H1 (cell line): ENCODE results near the gene ANO6. TPM values are rescaled to one million over a fixed set of nuclear protein-coding genes. Genes with fewer than 3 reads are reported as not detected.

Experiments used
- CTCF ChIA-PET: fragments of 300-600 bp; sonication (Branson Sonifier 250); formaldehyde crosslinking; loops from one replicate; lab custom pipeline; 2021; ENCODE audit not compliant: partially characterized antibody; lab: Charles Lee
- POLR2A ChIA-PET: fragments of 300-600 bp; sonication (Branson Sonifier 250); formaldehyde crosslinking; loops from one replicate; lab custom pipeline; 2021; ENCODE audit warnings: inconsistent platforms; ENCODE audit not compliant: partially characterized antibody; lab: Charles Lee
- DNase-seq, 2 experiments: peaks; one replicate each; pipeline versions ENCODE4 v3.0.0 to v3.0.0-alpha.2; 2010 to 2022; ENCODE audit warnings: low spot score in 2 of 2, low read depth in 1 of 2, mixed read lengths in 1 of 2
- FAIRE-seq: peaks from 2 replicates; lab custom pipeline; 2011; peaks lifted over from hg19 to GRCh38; lab: Jason Lieb, UNC
- H2AFZ ChIP-seq: 2 replicates; pipeline ENCODE4 v1.8.1; 2012; ENCODE audit warnings: low read length, inconsistent platforms
- H2AK5ac ChIP-seq: 2 replicates; pipeline ENCODE4 v1.6.1; 2013; ENCODE audit warnings: low read depth, low read length
- H2BK120ac ChIP-seq: replicated peaks from 2 replicates; pipeline ENCODE3; 2013; ENCODE audit warnings: low read depth, low read length, inconsistent platforms
- H2BK12ac ChIP-seq: 2 replicates; pipeline ENCODE4 v1.6.1; 2013; ENCODE audit warnings: low read depth, low read length
- H2BK15ac ChIP-seq: 2 replicates; pipeline ENCODE4 v1.6.1; 2013; ENCODE audit warnings: low read length
- H2BK20ac ChIP-seq: 2 replicates; pipeline ENCODE4 v1.6.1; 2013; ENCODE audit warnings: low read length
- H2BK5ac ChIP-seq: 2 replicates; pipeline ENCODE4 v1.6.1; 2013; ENCODE audit warnings: low read depth, low read length
- H3K14ac ChIP-seq: 2 replicates; pipeline ENCODE4 v1.6.1; 2013; ENCODE audit warnings: inconsistent platforms; ENCODE audit not compliant: insufficient read length
- H3K18ac ChIP-seq: 2 replicates; pipeline ENCODE4 v1.6.1; 2013; ENCODE audit warnings: low read length; ENCODE audit errors: extremely low read depth
- H3K23ac ChIP-seq: 2 replicates; pipeline ENCODE4 v1.6.1; 2013; ENCODE audit warnings: inconsistent platforms; ENCODE audit not compliant: insufficient read length
- H3K23me2 ChIP-seq: 2 replicates; pipeline ENCODE4 v1.6.1; 2013; ENCODE audit warnings: low read depth, low read length
- H3K27ac ChIP-seq: 2 replicates; pipeline ENCODE4 v1.6.1; 2011; ENCODE audit warnings: low read depth, low read length, inconsistent platforms
- H3K27me3 ChIP-seq, 4 experiments: replicated peaks in 1 of 4; 1 replicate in 1 of 4; 2 replicates in 3 of 4; pipeline versions ENCODE4 v1.6.1 to v1.8.1; 2011 to 2013; ENCODE audit warnings: low read length in 3 of 4, mild to moderate bottlenecking in 3 of 4, inconsistent platforms in 2 of 4, mixed read lengths in 2 of 4, moderate library complexity in 1 of 4; ENCODE audit not compliant: control insufficient read depth in 3 of 4, insufficient read depth in 3 of 4; ENCODE audit errors: extremely low read depth in 1 of 4
- H3K36me3 ChIP-seq, 4 experiments: 2 replicates each; pipeline versions ENCODE4 v1.6.1 to v1.8.1; 2011 to 2013; ENCODE audit warnings: mild to moderate bottlenecking in 4 of 4, low read length in 3 of 4, moderate library complexity in 2 of 4, control low read depth in 1 of 4, inconsistent platforms in 1 of 4; ENCODE audit not compliant: insufficient read depth in 4 of 4, control insufficient read depth in 2 of 4
- H3K4ac ChIP-seq: replicated peaks from 2 replicates; pipeline ENCODE3; 2013; ENCODE audit warnings: low read length, low read depth, mixed read lengths, inconsistent platforms; ENCODE audit not compliant: insufficient read length
- H3K4me1 ChIP-seq, 4 experiments: replicated peaks in 1 of 4; 1 replicate in 1 of 4; 2 replicates in 3 of 4; pipeline versions ENCODE4 v1.6.1 to v1.8.1; 2011 to 2013; ENCODE audit warnings: low read length in 3 of 4, inconsistent platforms in 2 of 4, mixed read lengths in 1 of 4; ENCODE audit not compliant: insufficient read depth in 4 of 4, control insufficient read depth in 3 of 4
- H3K4me2 ChIP-seq, 2 experiments: 2 replicates each; pipeline versions ENCODE4 v1.6.1 to v1.8.1; 2011 to 2013; ENCODE audit warnings: low read depth in 2 of 2, low read length in 2 of 2, control low read depth in 1 of 2, inconsistent platforms in 1 of 2, mild to moderate bottlenecking in 1 of 2; ENCODE audit not compliant: insufficient read depth in 1 of 2
- H3K4me3 ChIP-seq, 4 experiments: fragments of 200-600, 300-600 bp in 1 of 4; sonication (generic), shearing (Covaris generic), sonication (Bioruptor Twin) in 1 of 4; 2 replicates each; pipeline versions ENCODE4 v1.5.1 to v1.8.1; 2011 to 2016; ENCODE audit warnings: low read length in 4 of 4, low read depth in 3 of 4, control low read depth in 2 of 4, inconsistent platforms in 2 of 4, mild to moderate bottlenecking in 2 of 4, mixed read lengths in 1 of 4, moderate library complexity in 1 of 4; ENCODE audit not compliant: insufficient read depth in 2 of 4; ENCODE audit errors: extremely low read depth in 1 of 4
- H3K56ac ChIP-seq: replicated peaks from 2 replicates; pipeline ENCODE3; 2013; ENCODE audit warnings: low read depth, mild to moderate bottlenecking, mixed read lengths, low read length, inconsistent platforms; ENCODE audit not compliant: insufficient read length
- H3K79me1 ChIP-seq: 2 replicates; pipeline ENCODE4 v1.6.1; 2013; ENCODE audit warnings: low read depth, low read length, control low read depth
- H3K79me2 ChIP-seq, 2 experiments: 2 replicates each; pipeline versions ENCODE4 v1.6.1 to v1.8.1; 2012 to 2013; ENCODE audit warnings: low read length in 2 of 2, mild to moderate bottlenecking in 2 of 2, inconsistent platforms in 1 of 2; ENCODE audit not compliant: insufficient read depth in 2 of 2, control insufficient read depth in 1 of 2
- H3K9ac ChIP-seq, 4 experiments: replicated peaks in 1 of 4; 1 replicate in 1 of 4; 2 replicates in 3 of 4; pipeline versions ENCODE4 v1.6.1 to v1.8.1; 2011 to 2013; ENCODE audit warnings: low read depth in 3 of 4, low read length in 3 of 4, control low read depth in 2 of 4, mild to moderate bottlenecking in 2 of 4, moderate library complexity in 2 of 4, inconsistent platforms in 1 of 4; ENCODE audit errors: extremely low read depth in 1 of 4
- H3K9me3 ChIP-seq, 2 experiments: 2 replicates each; pipeline versions ENCODE4 v1.6.1 to v1.8.1; 2012 to 2013; ENCODE audit warnings: mild to moderate bottlenecking in 2 of 2, moderate library complexity in 2 of 2, control low read depth in 1 of 2, inconsistent platforms in 1 of 2, low read depth in 1 of 2, low read length in 1 of 2, mixed read lengths in 1 of 2; ENCODE audit not compliant: insufficient read depth in 2 of 2
- H4K20me1 ChIP-seq, 2 experiments: replicated peaks in 1 of 2; 2 replicates each; pipeline versions ENCODE3 to v1.8.1; 2011 to 2013; ENCODE audit warnings: inconsistent platforms in 2 of 2, low read length in 2 of 2, mild to moderate bottlenecking in 1 of 2; ENCODE audit not compliant: insufficient read depth in 2 of 2, control insufficient read depth in 1 of 2
- H4K5ac ChIP-seq: 2 replicates; pipeline ENCODE4 v1.6.1; 2013; ENCODE audit warnings: low read length, low read depth, mixed read lengths, inconsistent platforms; ENCODE audit not compliant: insufficient read length
- H4K8ac ChIP-seq: 2 replicates; pipeline ENCODE4 v1.8.0; 2013; ENCODE audit warnings: mild to moderate bottlenecking, moderate library complexity, low read length, inconsistent platforms; ENCODE audit not compliant: insufficient read depth; ENCODE audit errors: extremely low read depth
- H4K91ac ChIP-seq: replicated peaks from 2 replicates; pipeline ENCODE3; 2013; ENCODE audit warnings: low read length, mixed read lengths, inconsistent platforms; ENCODE audit not compliant: insufficient read length
- BCL11A ChIP-seq, 2 experiments: IDR thresholded peaks; one replicate each; pipeline ENCODE4 v1.6.1; 2011; ENCODE audit warnings: low read depth in 2 of 2, low read length in 2 of 2, mild to moderate bottlenecking in 2 of 2
- BRCA1 ChIP-seq: IDR thresholded peaks from 2 replicates; pipeline ENCODE4 v1.6.1; 2012; ENCODE audit warnings: low read depth, low read length, improper control_type of control experiment
- CEBPB ChIP-seq: IDR thresholded peaks from 2 replicates; pipeline ENCODE4 v1.6.1; 2012; ENCODE audit warnings: low read depth, low read length
- EZH2 ChIP-seq: fragments of 200-600 bp; sonication (generic); IDR thresholded peaks from 2 replicates; pipeline ENCODE4 v1.7.1; 2012; ENCODE audit warnings: low read depth, mild to moderate bottlenecking, moderate library complexity, low read length, inconsistent platforms; ENCODE audit not compliant: severe bottlenecking
- SIX5 ChIP-seq: IDR thresholded peaks from 2 replicates; pipeline ENCODE4 v1.6.1; 2011; ENCODE audit warnings: mild to moderate bottlenecking, low read depth, low read length
- SP4 ChIP-seq: IDR thresholded peaks from 2 replicates; pipeline ENCODE4 v1.6.1; 2012; ENCODE audit warnings: low read length, inconsistent platforms
- TCF12 ChIP-seq: IDR thresholded peaks from 2 replicates; pipeline ENCODE4 v1.6.1; 2011; ENCODE audit warnings: low read depth, mild to moderate bottlenecking, low read length
- ZNF274 ChIP-seq: IDR thresholded peaks from 2 replicates; pipeline ENCODE4 v1.7.0; 2012; ENCODE audit warnings: low read length, borderline replicate concordance; ENCODE audit errors: extremely low read depth
- WGBS, 2 experiments: shearing (Covaris generic) in 1 of 2; methylation state at CpG; one replicate each; pipeline versions ENCODE4 v1.1.6 to v1.1.7; 2013 to 2015; ENCODE audit warnings: low lambda C conversion rate in 2 of 2, mixed read lengths in 2 of 2, inconsistent platforms in 1 of 2, low coverage in 1 of 2, missing lambda C conversion rate in 1 of 2; ENCODE audit not compliant: insufficient replicate concordance in 2 of 2, insufficient coverage in 1 of 2, insufficient read length in 1 of 2; ENCODE audit errors: extremely low coverage in 1 of 2, missing lambda C conversion rate in 1 of 2; 5-methylcytosine and 5-hydroxymethylcytosine counted together
- polyA plus RNA-seq, 7 experiments: library from polyadenylated mRNA; depleted of rRNA in 3 of 7; stranded (reverse) in 5 of 7; unstranded in 2 of 7; fragments of >200 nt in 5 of 7; fragments of 200-250 nt in 2 of 7; gene quantifications; 1 replicate in 5 of 7; 2 replicates in 1 of 7; 4 replicates in 1 of 7; pipeline versions ENCODE4 v1.2.1 to v1.2.3, GENCODE V29; 2011 to 2013; ENCODE audit warnings: missing spikeins in 2 of 7, mixed read lengths in 2 of 7
- total RNA-seq: library from RNA; stranded (reverse); fragmentation: NEBNext Ultra II Directional; extraction: Animal tissue kit (Norgen Biotek cat#: 25700); gene quantifications from 2 replicates; pipeline ENCODE4 v1.2.1, GENCODE V29; 2021
- TF ChIP-seq, protein P1 (sequence below): IDR thresholded peaks from 2 replicates; pipeline ENCODE4 v1.6.1; 2012; ENCODE audit warnings: inconsistent platforms
- TF ChIP-seq, protein P2 (sequence below): IDR thresholded peaks from 2 replicates; pipeline ENCODE4 v1.6.1; 2011; ENCODE audit warnings: low read length, improper control_type of control experiment

Gene ANO6
- total and polyA plus RNA-seq, 2 of the 8 experiments (the other 6 are each of a cell fraction or from before 2014, with no cell fraction given) = 15.1 to 39.7 TPM

DNA sequence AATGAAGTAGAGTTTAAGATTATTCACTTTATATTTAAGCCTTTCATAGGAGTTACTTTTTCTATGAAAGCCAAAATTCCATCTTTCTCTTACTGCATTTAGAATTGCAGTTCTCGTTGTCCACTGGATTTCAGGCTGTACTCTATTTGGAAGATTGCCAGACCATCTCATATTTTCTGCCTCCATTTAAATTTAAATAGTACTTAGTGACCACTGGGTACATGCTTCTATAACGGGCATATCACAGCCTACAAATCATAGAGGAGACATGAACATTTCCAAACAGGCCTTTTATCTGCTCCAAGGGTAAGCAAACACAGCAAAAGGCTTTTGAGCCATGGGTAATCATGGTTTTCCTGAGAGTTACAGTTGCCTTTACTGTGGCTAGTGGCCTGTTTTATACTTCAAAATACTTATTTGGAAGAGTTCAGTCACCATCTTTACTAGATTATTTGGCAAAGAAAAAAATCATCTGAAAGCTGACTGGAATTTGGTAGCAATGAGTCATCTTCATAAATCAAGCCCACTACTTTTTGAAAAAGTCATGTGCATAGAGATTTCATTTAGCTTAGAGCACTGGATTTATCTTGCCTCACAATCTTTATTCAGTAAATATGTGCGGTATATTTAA is 15.7 kb downstream of the ANO6 start:
- FAIRE-seq (no peak), DNase-seq (no peak)
- H3K27ac ChIP-seq = peak overlapping the region; percentile 41; the same call in 1 of the 2 replicates
- no peak overlapping the region; the same call in 1 of the 2 replicates for H3K18ac ChIP-seq
- H3K14ac ChIP-seq = no peak overlapping the region
- no peak overlapping the region for H3K4ac ChIP-seq
- no peaks in the 10 kb centered on the region for H3K23me2 ChIP-seq
- no peak overlapping the region for H3K23ac ChIP-seq
- no peak overlapping the region for H2BK12ac ChIP-seq
- H3K79me1 ChIP-seq = no peaks in the 10 kb centered on the region; the same call in none of the 2 replicates
- ChIA-PET POLR2A (interaction anchor here (4.9 kb wide), 1 partner anchor 13 kb away, joined by 75 read pairs; the partner anchor contains the start of gene ANO6), CTCF (interaction anchor here (1.6 kb wide), 1 partner anchor 13 kb away, joined by 6 read pairs; no protein-coding TSS in a partner anchor)
- peak overlapping the region in 1 of 2 experiments; percentile 80; a peak in 1 of 4 replicates for H3K4me2 ChIP-seq
- no peak overlapping the region for H2AFZ ChIP-seq
- no peaks in the 10 kb centered on the region for H3K27me3 ChIP-seq
- peaks cover 2 to 54% of the 10 kb centered on the region in 2 experiments; a peak in 2 of 4 replicates for H3K79me2 ChIP-seq
- peak overlapping the region; percentile 23; the same call in 1 of the 2 replicates for H2BK20ac ChIP-seq
- H3K4me3 ChIP-seq = peak overlapping the region in 1 of 4 experiments; percentile 27; a peak in 1 of 8 replicates
- no peak overlapping the region for H2AK5ac ChIP-seq
- H3K56ac ChIP-seq = no peak overlapping the region
- H4K20me1 ChIP-seq = peaks cover 2% of the 10 kb centered on the region in 2 experiments
- H2BK5ac ChIP-seq = no peak overlapping the region; the same call in 1 of the 2 replicates
- no peak overlapping the region for H4K8ac ChIP-seq
- no peak overlapping the region for H2BK15ac ChIP-seq
- no peak overlapping the region for H3K9ac ChIP-seq
- H2BK120ac ChIP-seq = no peak overlapping the region
- no peak overlapping the region for H4K5ac ChIP-seq
- no peak overlapping the region for H4K91ac ChIP-seq
- peaks cover 10 to 32% (median 24%) of the 10 kb centered on the region in 4 experiments for H3K4me1 ChIP-seq
- 92% methylated on average over 3 of the region's 3 CpGs; no CpG with 5 or more reads in 1 of the 2 experiments for WGBS, 2 experiments
- no peaks in the 10 kb centered on the region for H3K36me3 ChIP-seq
- no peaks in the 10 kb centered on the region for H3K9me3 ChIP-seq
- TF ChIP-seq ZNF274 (no peak), EZH2 (no peak), SP4 (no peak), TCF12 (no peak), CEBPB (no peak), SIX5 (no peak), BCL11A (IDR thresholded peaks at IDR 0.05; ENCODE audit: low read depth in 2 of 2, low read length in 2 of 2) (no peak), BRCA1 (no peak)
- TF ChIP-seq, protein P1, sequence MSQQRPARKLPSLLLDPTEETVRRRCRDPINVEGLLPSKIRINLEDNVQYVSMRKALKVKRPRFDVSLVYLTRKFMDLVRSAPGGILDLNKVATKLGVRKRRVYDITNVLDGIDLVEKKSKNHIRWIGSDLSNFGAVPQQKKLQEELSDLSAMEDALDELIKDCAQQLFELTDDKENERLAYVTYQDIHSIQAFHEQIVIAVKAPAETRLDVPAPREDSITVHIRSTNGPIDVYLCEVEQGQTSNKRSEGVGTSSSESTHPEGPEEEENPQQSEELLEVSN = no peak
- TF ChIP-seq, protein P2, sequence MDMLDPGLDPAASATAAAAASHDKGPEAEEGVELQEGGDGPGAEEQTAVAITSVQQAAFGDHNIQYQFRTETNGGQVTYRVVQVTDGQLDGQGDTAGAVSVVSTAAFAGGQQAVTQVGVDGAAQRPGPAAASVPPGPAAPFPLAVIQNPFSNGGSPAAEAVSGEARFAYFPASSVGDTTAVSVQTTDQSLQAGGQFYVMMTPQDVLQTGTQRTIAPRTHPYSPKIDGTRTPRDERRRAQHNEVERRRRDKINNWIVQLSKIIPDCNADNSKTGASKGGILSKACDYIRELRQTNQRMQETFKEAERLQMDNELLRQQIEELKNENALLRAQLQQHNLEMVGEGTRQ = no peak
